ENCODE data around the gene VPS37D. TPM values are rescaled to one million over a fixed set of nuclear protein-coding genes. Genes with fewer than 3 reads are reported as not detected.

The VPS37D gene
- total RNA-seq, 1 donor = 5.8 TPM

DNA sequence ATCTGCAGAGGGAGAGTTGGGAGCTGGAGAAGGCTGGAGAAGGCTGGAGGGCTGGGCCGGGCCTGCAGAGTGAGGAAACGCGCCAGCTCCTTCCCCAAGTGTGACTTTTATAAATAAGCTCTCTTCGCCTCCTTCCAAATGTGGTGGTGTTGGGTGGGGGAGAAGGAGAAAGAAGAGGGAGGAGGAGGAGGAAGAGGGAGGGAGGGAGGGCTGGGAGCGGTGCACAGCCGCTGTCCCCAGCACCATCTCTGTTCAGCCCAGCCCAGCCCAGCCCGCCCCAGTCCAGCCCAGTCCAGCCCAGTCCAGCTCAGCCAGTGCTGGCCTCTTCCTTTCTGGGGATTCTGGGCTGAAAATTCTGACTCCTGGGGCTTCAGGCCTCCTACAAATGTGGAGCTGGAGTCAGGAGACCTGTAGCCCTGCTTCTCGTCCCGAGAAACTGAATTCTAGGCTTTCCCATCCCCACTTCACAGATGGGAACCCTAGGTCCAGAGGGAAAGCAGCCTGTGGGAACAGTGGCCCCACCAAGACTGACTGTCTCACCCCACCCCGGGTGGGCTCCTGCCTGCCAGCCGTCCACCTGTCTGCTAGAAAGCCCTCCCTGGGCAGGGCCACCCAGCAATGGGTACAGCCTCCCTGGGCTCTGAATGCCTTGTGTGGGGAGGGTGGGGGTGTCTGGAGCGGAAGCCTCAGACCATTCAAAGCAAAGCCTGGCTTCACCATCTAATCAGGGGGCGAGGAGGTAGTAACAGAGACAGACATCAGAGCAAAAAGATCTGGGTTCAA is 49.6 kb downstream of the VPS37D start:
- peak overlapping the region; percentile 95 for H3K4me3 ChIP-seq (ENCODE audit: insufficient read depth, low read length)
- peaks cover 50% of the 10 kb centered on the region for H4K20me1 ChIP-seq (ENCODE audit: insufficient read depth, low read length)
- H3K27ac ChIP-seq (ENCODE audit: low read depth, low read length) = peak overlapping the region; percentile 95
- peaks cover 33% of the 10 kb centered on the region for H3K4me1 ChIP-seq (ENCODE audit: insufficient read depth, low read length)
- peaks cover 67% of the 10 kb centered on the region for H3K79me2 ChIP-seq (ENCODE audit: insufficient read depth, low read length)
- no peak for TF ChIP-seq CTCF (IDR thresholded peaks at IDR 0.05; ENCODE audit: extremely low read depth, low read depth, low read length)
- peaks cover 12% of the 10 kb centered on the region for H3K36me3 ChIP-seq (ENCODE audit: insufficient read depth, low read length)
- H2AFZ ChIP-seq (ENCODE audit: low read length) = no peak overlapping the region
- DNase-seq (ENCODE audit: insufficient read length, low spot score, missing footprints) = peak; percentile 80
- no peaks in the 10 kb centered on the region for H3K27me3 ChIP-seq (ENCODE audit: insufficient read depth, low read length)
- H3K9me3 ChIP-seq (ENCODE audit: low read depth, low read length) = no peaks in the 10 kb centered on the region
- H3K4me2 ChIP-seq (ENCODE audit: insufficient read depth, low read length) = peak overlapping the region; percentile 82

- Histone ChIP-seq H3K9me3 (ENCODE audit: low read depth, low read length) (no peaks in the 10 kb centered on the region), H2AFZ (ENCODE audit: low read length) (no peak overlapping the region), H3K4me1 (ENCODE audit: insufficient read depth, low read length) (peaks cover 33% of the 10 kb centered on the region), H3K79me2 (ENCODE audit: insufficient read depth, low read length) (peaks cover 59% of the 10 kb centered on the region), H4K20me1 (ENCODE audit: insufficient read depth, low read length) (peaks cover 42% of the 10 kb centered on the region), H3K36me3 (ENCODE audit: insufficient read depth, low read length) (peaks cover 6% of the 10 kb centered on the region), H3K4me3 (ENCODE audit: insufficient read depth, low read length) (peak overlapping the region; percentile 95), H3K4me2 (ENCODE audit: insufficient read depth, low read length) (peak overlapping the region; percentile 82), H3K27ac (ENCODE audit: low read depth, low read length) (peak overlapping the region; percentile 95), H3K27me3 (ENCODE audit: insufficient read depth, low read length) (no peaks in the 10 kb centered on the region)
- peak; percentile 97 for DNase-seq (ENCODE audit: insufficient read length, low spot score, missing footprints)
- no peak for TF ChIP-seq CTCF (IDR thresholded peaks at IDR 0.05; ENCODE audit: extremely low read depth, low read depth, low read length)
Measured at GRCh38 chr7:73717991-73718405, 50.4 kb downstream of the VPS37D start.

GRCh38 chr7:73718438-73718881 is 50.8 kb downstream of the VPS37D start:
- H3K79me2 ChIP-seq (ENCODE audit: insufficient read depth, low read length) = peaks cover 55% of the 10 kb centered on the region
- peaks cover 37% of the 10 kb centered on the region for H4K20me1 ChIP-seq (ENCODE audit: insufficient read depth, low read length)
- peaks cover 1% of the 10 kb centered on the region for H3K36me3 ChIP-seq (ENCODE audit: insufficient read depth, low read length)
- no peaks in the 10 kb centered on the region for H3K9me3 ChIP-seq (ENCODE audit: low read depth, low read length)
- DNase-seq (ENCODE audit: insufficient read length, low spot score, missing footprints) = no peak
- H3K4me1 ChIP-seq (ENCODE audit: insufficient read depth, low read length) = peaks cover 33% of the 10 kb centered on the region
- peak overlapping the region; percentile 82 for H3K4me2 ChIP-seq (ENCODE audit: insufficient read depth, low read length)
- no peak for TF ChIP-seq CTCF (IDR thresholded peaks at IDR 0.05; ENCODE audit: extremely low read depth, low read depth, low read length)
- H3K27me3 ChIP-seq (ENCODE audit: insufficient read depth, low read length) = no peaks in the 10 kb centered on the region
- peak overlapping the region; percentile 95 for H3K4me3 ChIP-seq (ENCODE audit: insufficient read depth, low read length)
- no peak overlapping the region for H2AFZ ChIP-seq (ENCODE audit: low read length)
- peak overlapping the region; percentile 95 for H3K27ac ChIP-seq (ENCODE audit: low read depth, low read length)

Data from osteoblast (primary cell).